IMR-90 (cell line): ENCODE measurements around the gene UGT2A2. TPM values are rescaled to one million over a fixed set of nuclear protein-coding genes. Genes with fewer than 3 reads are reported as not detected.
"Not testable (repeated sequence)": the region's sequence is repeated elsewhere in the genome, so short reads cannot be mapped to it uniquely, and the experiment has no call there.

Experiments used
- ATAC-seq: fragments of 200-7000 bp; cut with Tn5 transposase; 2 replicates; pipeline ENCODE4 v1.9.1; 2020; ENCODE audit warnings: low read depth, mild to moderate bottlenecking, moderate library complexity
- BruUV-seq: library from RNA; stranded (reverse); fragments of 400-500 nt; replicated peaks from 2 replicates; lab custom pipeline; 2021; lab: Mats Ljungman, UMichigan
- CTCF ChIA-PET: fragments of 300-600 bp; formaldehyde crosslinking; extraction: SDS; loops from one replicate; lab custom pipeline; 2021; ENCODE audit warnings: antibody characterized with exemption; lab: Yijun Ruan, JAX
- POLR2A ChIA-PET: fragments of 300-600 bp; sonication (Branson Sonifier 250); formaldehyde crosslinking; loops from one replicate; lab custom pipeline; 2022; ENCODE audit warnings: antibody characterized with exemption; ENCODE audit not compliant: unreplicated experiment; lab: Charles Lee
- DNase-seq: peaks from one replicate; pipeline ENCODE4 v3.0.0; 2013
- H2AFZ ChIP-seq: replicated peaks from 2 replicates; pipeline ENCODE3; 2013; ENCODE audit warnings: low read length, mild to moderate bottlenecking; ENCODE audit not compliant: poor library complexity
- H2AK5ac ChIP-seq: 2 replicates; pipeline ENCODE4 v1.6.1; 2013; ENCODE audit warnings: low read depth, low read length, inconsistent platforms
- H2AK9ac ChIP-seq: replicated peaks from 2 replicates; pipeline ENCODE3; 2013; ENCODE audit warnings: mild to moderate bottlenecking, low read depth, low read length, moderate library complexity; ENCODE audit not compliant: poor library complexity
- H2BK120ac ChIP-seq: 2 replicates; pipeline ENCODE4 v1.6.1; 2013; ENCODE audit warnings: low read depth, low read length, inconsistent platforms
- H2BK15ac ChIP-seq: 3 replicates; pipeline ENCODE4 v1.6.1; 2013; ENCODE audit warnings: low read depth, low read length, inconsistent platforms
- H2BK20ac ChIP-seq: 2 replicates; pipeline ENCODE4 v1.6.1; 2013; ENCODE audit warnings: low read depth, mild to moderate bottlenecking, inconsistent platforms, low read length, moderate library complexity
- H2BK5ac ChIP-seq: 2 replicates; pipeline ENCODE4 v1.6.1; 2013; ENCODE audit warnings: mild to moderate bottlenecking, low read depth, low read length, inconsistent platforms; ENCODE audit not compliant: poor library complexity, severe bottlenecking
- H3K14ac ChIP-seq: replicated peaks from 2 replicates; pipeline ENCODE4 v1.6.1; 2013; ENCODE audit warnings: low read depth, low read length, inconsistent platforms
- H3K18ac ChIP-seq: 2 replicates; pipeline ENCODE4 v1.6.1; 2013; ENCODE audit warnings: low read depth, low read length, control low read depth
- H3K23ac ChIP-seq: 2 replicates; pipeline ENCODE4 v1.6.1; 2013; ENCODE audit warnings: low read depth, low read length, inconsistent platforms
- H3K27ac ChIP-seq: 2 replicates; pipeline ENCODE4 v1.5.1; 2013; ENCODE audit warnings: mild to moderate bottlenecking, control low read depth, low read length; ENCODE audit not compliant: insufficient read depth
- H3K27me3 ChIP-seq: 2 replicates; pipeline ENCODE4 v1.6.1; 2013; ENCODE audit warnings: low read length; ENCODE audit not compliant: control insufficient read depth, insufficient read depth
- H3K36me3 ChIP-seq: 2 replicates; pipeline ENCODE4 v1.6.1; 2013; ENCODE audit warnings: low read length, mixed read lengths; ENCODE audit not compliant: control insufficient read depth, insufficient read depth
- H3K4ac ChIP-seq: 2 replicates; pipeline ENCODE4 v1.6.1; 2013; ENCODE audit warnings: low read depth, low read length, inconsistent platforms
- H3K4me1 ChIP-seq: 2 replicates; pipeline ENCODE4 v1.6.1; 2013; ENCODE audit warnings: low read length, mixed read lengths; ENCODE audit not compliant: control insufficient read depth, insufficient read depth
- H3K4me2 ChIP-seq: 2 replicates; pipeline ENCODE4 v1.6.1; 2013; ENCODE audit warnings: low read depth, mild to moderate bottlenecking, control low read depth, low read length, moderate library complexity
- H3K4me3 ChIP-seq: 2 replicates; pipeline ENCODE4 v1.5.1; 2013; ENCODE audit warnings: low read depth, mild to moderate bottlenecking, control low read depth, low read length, moderate library complexity; ENCODE audit not compliant: insufficient read depth
- H3K56ac ChIP-seq: 2 replicates; pipeline ENCODE4 v1.6.1; 2013; ENCODE audit warnings: low read length, inconsistent platforms; ENCODE audit not compliant: insufficient read depth; ENCODE audit errors: extremely low read depth
- H3K79me1 ChIP-seq, 2 experiments: 2 replicates each; pipeline ENCODE4 v1.6.1; 2013; ENCODE audit warnings: low read length in 2 of 2, inconsistent platforms in 1 of 2, low read depth in 1 of 2
- H3K9ac ChIP-seq: 2 replicates; pipeline ENCODE4 v1.6.1; 2013; ENCODE audit warnings: low read depth, low read length, control low read depth
- H3K9me1 ChIP-seq: 2 replicates; pipeline ENCODE4 v1.6.1; 2013; ENCODE audit warnings: low read length, inconsistent platforms; ENCODE audit not compliant: insufficient read depth
- H3K9me3 ChIP-seq: 2 replicates; pipeline ENCODE4 v1.6.1; 2013; ENCODE audit warnings: low read length; ENCODE audit not compliant: control insufficient read depth, insufficient read depth
- H4K20me1 ChIP-seq: 2 replicates; pipeline ENCODE4 v1.6.1; 2013; ENCODE audit warnings: low read length, inconsistent platforms; ENCODE audit not compliant: insufficient read depth
- H4K5ac ChIP-seq: 2 replicates; pipeline ENCODE4 v1.6.1; 2013; ENCODE audit warnings: mild to moderate bottlenecking, low read depth, low read length, control low read depth
- H4K8ac ChIP-seq, 2 experiments: 2 replicates each; pipeline ENCODE4 v1.6.1; 2013; ENCODE audit warnings: low read depth in 2 of 2, low read length in 2 of 2, control low read depth in 1 of 2, inconsistent platforms in 1 of 2
- H4K91ac ChIP-seq: 2 replicates; pipeline ENCODE4 v1.6.1; 2013; ENCODE audit warnings: low read depth, low read length, inconsistent platforms; ENCODE audit not compliant: insufficient read depth
- ELK1 ChIP-seq: fragments of 150-350 bp; IDR thresholded peaks from 2 replicates; pipeline ENCODE4 v1.6.1; 2016; ENCODE audit warnings: low read depth, mild to moderate bottlenecking, low read length, moderate library complexity, borderline replicate concordance
- MAZ ChIP-seq: IDR thresholded peaks from 2 replicates; pipeline ENCODE4 v1.6.1; 2012; ENCODE audit warnings: low read depth, mild to moderate bottlenecking, low read length, improper control_type of control experiment, moderate library complexity, borderline replicate concordance
- MXI1 ChIP-seq: IDR thresholded peaks from 2 replicates; pipeline ENCODE4 v1.6.1; 2012; ENCODE audit warnings: low read depth, mild to moderate bottlenecking, low read length, moderate library complexity, borderline replicate concordance
- WGBS, 2 experiments: methylation state at CpG; one replicate each; pipeline versions ENCODE4 v1.1.5 to v1.1.7; 2013; ENCODE audit warnings: missing lambda C conversion rate in 2 of 2; ENCODE audit not compliant: insufficient read length in 1 of 2; ENCODE audit errors: extremely low coverage in 2 of 2; 5-methylcytosine and 5-hydroxymethylcytosine counted together
- dilution Hi-C: fragments of 300-500 bp; cut with HindIII; formaldehyde crosslinking; loops from one replicate; pipeline ENCODE4 v1.14.3; 2018; ENCODE audit warnings: low sequenced_read_pairs; ENCODE audit not compliant: unreplicated experiment
- in situ Hi-C: fragments of 300-500 bp; cut with MboI; formaldehyde crosslinking; loops from 3 replicates; pipeline ENCODE4 v1.14.3; 2019; ENCODE audit warnings: low sequenced_read_pairs, inconsistent platforms, mixed read lengths
- intact Hi-C: fragments of 100-400 bp; cut with micrococcal nuclease; formaldehyde crosslinking; loops from 2 replicates; pipeline ENCODE4 v1.10.0; 2022
- polyA plus RNA-seq, 3 experiments: library from polyadenylated mRNA; depleted of rRNA; stranded (reverse); fragments of >200 nt; gene quantifications; 2 replicates each; pipeline ENCODE4 v1.2.3, GENCODE V29; 2012; ENCODE audit warnings: low replicate concordance in 1 of 3
- total RNA-seq: library from RNA; depleted of rRNA; stranded (reverse); fragments of >200 nt; gene quantifications from 2 replicates; pipeline ENCODE4 v1.2.3, GENCODE V29; 2012

Gene UGT2A2
- total and polyA plus RNA-seq, 2 of the 4 experiments (the other 2 are of a cell fraction) = not detected

GRCh38 chr4:69668680-69669079 lies 29.2 kb upstream of the UGT2A2 start:
- Histone ChIP-seq H3K36me3 (no peaks in the 10 kb centered on the region), H2BK5ac (no peak overlapping the region), H3K4me3 (no peak overlapping the region), H3K4me1 (no peaks in the 10 kb centered on the region), H4K8ac (no peak overlapping the region), H2BK120ac (no peak overlapping the region), H2AK5ac (no peak overlapping the region), H3K27ac (no peak overlapping the region), H3K4ac (no peak overlapping the region), H4K20me1 (no peaks in the 10 kb centered on the region), H3K9ac (no peak overlapping the region), H2AK9ac (no peak overlapping the region), H2AFZ (no peak overlapping the region), H3K23ac (no peak overlapping the region), H3K9me3 (no peaks in the 10 kb centered on the region), H3K56ac (no peak overlapping the region), H3K18ac (no peak overlapping the region), H4K5ac (no peak overlapping the region), H3K9me1 (no peaks in the 10 kb centered on the region), H3K14ac (no peak overlapping the region), H2BK20ac (no peak overlapping the region), H3K4me2 (no peak overlapping the region), H2BK15ac (no peak overlapping the region), H3K27me3 (no peaks in the 10 kb centered on the region), H4K91ac (no peak overlapping the region), H3K79me1 (no peaks in the 10 kb centered on the region)
- ChIA-PET POLR2A (no interaction called here), CTCF (no interaction called here)
- intact Hi-C loops (no loop called here), dilution Hi-C loops (no loop called here), in situ Hi-C loops (no loop called here)
- DNase-seq (no peak), ATAC-seq (no peak)
- BruUV-seq = no TSS peak
- TF ChIP-seq MXI1 (no peak), ELK1 (no peak), MAZ (no peak)

GRCh38 chr4:69664009-69664408 lies 24.6 kb upstream of the UGT2A2 start:
- POLR2A ChIA-PET, H3K36me3 ChIP-seq, H3K9ac ChIP-seq, H3K4me1 ChIP-seq, H3K14ac ChIP-seq, H2BK20ac ChIP-seq, CTCF ChIA-PET, H2BK15ac ChIP-seq, dilution Hi-C loops, H2AFZ ChIP-seq, H3K9me3 ChIP-seq, BruUV-seq, intact Hi-C loops, H4K5ac ChIP-seq, H3K27ac ChIP-seq, H2BK5ac ChIP-seq, H3K4me2 ChIP-seq, H3K79me1 ChIP-seq, H3K18ac ChIP-seq, in situ Hi-C loops, H3K27me3 ChIP-seq, H4K8ac ChIP-seq, H4K20me1 ChIP-seq, H3K56ac ChIP-seq, H3K23ac ChIP-seq, ATAC-seq, H4K91ac ChIP-seq, H2BK120ac ChIP-seq, H3K9me1 ChIP-seq, H2AK9ac ChIP-seq, H2AK5ac ChIP-seq, H3K4me3 ChIP-seq, DNase-seq, H3K4ac ChIP-seq: not testable (repeated sequence)
- 90% methylated on average over 2 of the region's 22 CpGs; no CpG with 5 or more reads in 1 of the 2 experiments for WGBS, 2 experiments
